Thoracic aorta (tissue), 2 donors: ENCODE data around the gene UNC5B. TPM values are rescaled to one million over a fixed set of nuclear protein-coding genes. Genes with fewer than 3 reads are reported as not detected.

Source experiments
- ATAC-seq: fragments of 150-250 bp; one replicate; pipeline ENCODE4 v1.8.0; 2017; ENCODE audit warnings: low read depth; ENCODE audit not compliant: insufficient number of reproducible peaks, low FRiP score
- DNase-seq: peaks from one replicate; pipeline ENCODE4 v3.0.0-alpha.2; 2020; ENCODE audit warnings: low spot score
- H3K27ac ChIP-seq, 2 donors: fragments of 200-600 bp; sonication (generic); 1 replicate in 1 of 2; 2 replicates in 1 of 2; pipeline ENCODE4 v1.5.1; 2016; ENCODE audit warnings: mild to moderate bottlenecking in 2 of 2, moderate library complexity in 2 of 2
- H3K27me3 ChIP-seq: fragments of 200-600 bp; sonication (generic); replicated peaks from 2 replicates; pipeline ENCODE4 v1.6.0; 2016; ENCODE audit warnings: mild to moderate bottlenecking; ENCODE audit not compliant: insufficient read depth
- H3K36me3 ChIP-seq: fragments of 200-600 bp; sonication (generic); one replicate; pipeline ENCODE4 v1.5.1; 2016
- H3K4me1 ChIP-seq, 2 donors: fragments of 200-600 bp; sonication (generic); 1 replicate in 1 of 2; 2 replicates in 1 of 2; pipeline versions ENCODE4 v1.5.1 to v1.6.0; 2016; ENCODE audit warnings: low read depth in 2 of 2, mild to moderate bottlenecking in 1 of 2; ENCODE audit not compliant: control insufficient read depth in 1 of 2
- H3K4me3 ChIP-seq: fragments of 200-600 bp; sonication (generic); 2 replicates; pipeline ENCODE4 v1.5.1; 2016; ENCODE audit warnings: mild to moderate bottlenecking
- H3K9me3 ChIP-seq: fragments of 200-600 bp; sonication (generic); 2 replicates; pipeline ENCODE4 v1.5.1; 2016
- CTCF ChIP-seq: fragments of 200-600 bp; sonication (generic); IDR thresholded peaks from one replicate; pipeline ENCODE4 v1.5.1; 2019; ENCODE audit warnings: antibody characterized with exemption
- total RNA-seq, 2 donors: library from RNA; depleted of rRNA; stranded (reverse); fragments of >200 nt; gene quantifications; one replicate each; pipeline versions ENCODE4 v1.1.0 to v1.2.3, GENCODE V29; 2016

The UNC5B gene
- total RNA-seq, 2 donors from 2014 or later, result 18.3 to 24.2 TPM

DNA sequence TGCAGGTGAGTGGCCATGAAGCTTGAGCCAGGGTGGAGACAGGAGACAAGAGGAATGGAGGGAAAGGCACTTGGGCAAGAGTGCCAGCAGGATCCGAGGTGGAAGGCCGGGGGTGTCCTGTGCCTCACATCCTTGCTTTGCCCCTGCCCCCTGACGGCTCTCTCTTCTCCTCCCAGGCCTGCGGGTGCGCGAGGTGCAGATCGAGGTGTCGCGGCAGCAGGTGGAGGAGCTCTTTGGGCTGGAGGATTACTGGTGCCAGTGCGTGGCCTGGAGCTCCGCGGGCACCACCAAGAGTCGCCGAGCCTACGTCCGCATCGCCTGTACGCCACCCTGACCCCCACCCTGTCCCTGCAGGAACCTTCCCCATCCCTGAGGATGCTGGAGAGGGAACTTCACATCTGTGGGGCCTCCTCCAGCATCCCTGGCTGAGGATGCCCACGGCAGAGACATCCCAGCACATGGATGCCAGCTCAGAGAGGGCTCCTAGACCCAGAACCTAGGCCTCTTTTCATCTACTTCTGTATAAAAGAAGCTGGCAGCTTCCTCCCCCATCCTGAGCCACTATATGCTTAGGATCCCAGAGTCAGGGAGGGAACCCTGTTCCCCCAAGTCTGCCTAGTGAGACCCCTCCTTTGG lies 72.3 kb downstream of the UNC5B start:
- H3K36me3 ChIP-seq, result no peaks in the 10 kb centered on the region
- H3K4me1 ChIP-seq, result no peaks in the 10 kb centered on the region
- no peak for ATAC-seq

GRCh38 chr10:71285180-71285545 lies 72.8 kb downstream of the UNC5B start:
- DNase-seq, result no peak
- TF ChIP-seq CTCF, result peak; percentile 75

More for the DNA sequence above, 72.3 kb downstream of the UNC5B start:
- Histone ChIP-seq H3K27ac (no peak overlapping the region), H3K4me3 (no peak overlapping the region), H3K27me3 (no peaks in the 10 kb centered on the region), H3K9me3 (no peaks in the 10 kb centered on the region)
- no peak for TF ChIP-seq CTCF
- DNase-seq, result no peak

DNA sequence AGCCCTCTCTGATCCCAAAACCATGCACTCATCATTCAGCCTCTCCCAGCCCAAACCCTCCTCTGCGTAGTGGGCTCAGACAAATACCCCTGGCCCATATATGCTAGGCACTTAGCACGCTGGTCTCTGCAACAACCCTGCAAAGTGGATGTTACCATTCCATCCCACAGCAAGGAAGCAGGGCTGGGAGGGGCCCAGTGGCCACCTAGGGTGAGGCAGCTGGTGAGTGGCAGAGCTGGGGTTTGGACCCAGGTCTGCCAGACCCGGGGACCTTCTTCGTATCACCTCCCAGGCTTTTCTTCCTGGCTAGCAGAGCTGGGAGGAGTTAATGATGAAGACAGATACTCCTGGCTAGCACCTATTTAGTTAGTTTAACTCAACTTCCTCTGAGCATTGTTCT lies 73.6 kb downstream of the UNC5B start:
- DNase-seq (no peak), ATAC-seq (no peak)
- no peaks in the 10 kb centered on the region for H3K4me1 ChIP-seq
- H3K4me3 ChIP-seq, result no peak overlapping the region
- no peaks in the 10 kb centered on the region for H3K36me3 ChIP-seq
- no peak overlapping the region for H3K27ac ChIP-seq
- no peaks in the 10 kb centered on the region for H3K9me3 ChIP-seq
- TF ChIP-seq CTCF, result no peak
- no peaks in the 10 kb centered on the region for H3K27me3 ChIP-seq

More at GRCh38 chr10:71285180-71285545, 72.8 kb downstream of the UNC5B start:
- ATAC-seq, result no peak
- Histone ChIP-seq H3K9me3 (no peaks in the 10 kb centered on the region), H3K27ac (no peak overlapping the region), H3K27me3 (no peaks in the 10 kb centered on the region), H3K4me1 (no peaks in the 10 kb centered on the region), H3K36me3 (no peaks in the 10 kb centered on the region), H3K4me3 (no peak overlapping the region)

DNA sequence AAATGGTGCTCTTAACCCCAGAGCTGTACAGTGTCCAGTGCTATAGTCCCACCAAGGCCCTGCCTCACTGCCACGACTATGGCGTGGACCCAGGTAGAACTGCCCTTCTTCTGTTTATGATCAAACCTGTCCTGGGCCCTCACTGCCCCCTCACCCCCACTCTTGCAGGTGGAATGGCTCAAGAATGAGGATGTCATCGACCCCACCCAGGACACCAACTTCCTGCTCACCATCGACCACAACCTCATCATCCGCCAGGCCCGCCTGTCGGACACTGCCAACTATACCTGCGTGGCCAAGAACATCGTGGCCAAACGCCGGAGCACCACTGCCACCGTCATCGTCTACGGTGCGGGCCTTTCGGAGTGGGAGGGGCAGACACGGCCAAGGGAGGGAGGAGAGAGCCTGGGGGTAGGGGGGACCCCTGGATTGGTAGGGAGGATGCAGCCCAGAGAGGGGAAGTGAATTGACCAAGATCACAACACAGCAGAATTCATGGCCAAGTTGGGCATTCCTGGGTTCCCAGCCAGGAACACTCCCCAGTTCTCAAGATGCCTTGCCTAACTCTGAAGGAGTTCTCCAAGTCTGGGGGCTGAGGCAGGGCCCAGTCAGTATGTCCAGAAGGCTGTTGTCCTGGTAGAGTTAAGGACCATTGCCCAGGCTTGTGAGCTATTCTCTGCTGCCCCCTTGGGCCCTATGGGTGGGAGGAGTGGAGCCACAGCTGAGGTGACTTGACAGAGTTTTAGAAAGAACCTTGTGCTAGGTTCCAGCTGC lies 74.3 kb downstream of the UNC5B start:
- Histone ChIP-seq H3K4me1 (no peaks in the 10 kb centered on the region), H3K4me3 (no peak overlapping the region), H3K27me3 (no peaks in the 10 kb centered on the region), H3K9me3 (no peaks in the 10 kb centered on the region), H3K36me3 (no peaks in the 10 kb centered on the region), H3K27ac (no peak overlapping the region)
- ATAC-seq, result no peak
- no peak for DNase-seq
- no peak for TF ChIP-seq CTCF

GRCh38 chr10:71287456-71287855 lies 75.1 kb downstream of the UNC5B start:
- TF ChIP-seq CTCF, result no peak
- no peaks in the 10 kb centered on the region for H3K4me1 ChIP-seq
- no peak overlapping the region for H3K27ac ChIP-seq
- no peaks in the 10 kb centered on the region for H3K36me3 ChIP-seq
- H3K27me3 ChIP-seq, result no peaks in the 10 kb centered on the region
- no peak for DNase-seq
- no peak overlapping the region for H3K4me3 ChIP-seq
- H3K9me3 ChIP-seq, result no peaks in the 10 kb centered on the region
- ATAC-seq, result no peak
